HTR-8/SVneo (cell line): ENCODE data around the gene PSMB11.

Experiments used
- DNase-seq: peaks from one replicate; pipeline ENCODE4 v3.0.0; 2011; ENCODE audit warnings: low spot score, mixed read lengths; ENCODE audit not compliant: insufficient read length
- FAIRE-seq: peaks from 2 replicates; lab custom pipeline; 2011; peaks lifted over from hg19 to GRCh38; lab: Jason Lieb, UNC

PSMB11 gene

GRCh38 chr14:23035303-23036144, 6.5 kb upstream of the PSMB11 start:
- DNase-seq (no peak), FAIRE-seq (no peak)

GRCh38 chr14:23040100-23040499, 1.9 kb upstream of the PSMB11 start:
- DNase-seq (no peak), FAIRE-seq (no peak)

GRCh38 chr14:23041729-23042128, 283 bp upstream of the PSMB11 start:
- FAIRE-seq, result no peak

GRCh38 chr14:23043145-23043544, 1.1 kb downstream of the PSMB11 start:
- DNase-seq (no peak), FAIRE-seq (no peak)

More at GRCh38 chr14:23041729-23042128, 283 bp upstream of the PSMB11 start:
- DNase-seq, result no peak

- FAIRE-seq, result no peak
Measured at GRCh38 chr14:23043754-23044153, 1.7 kb downstream of the PSMB11 start.

GRCh38 chr14:23044840-23045239, 2.8 kb downstream of the PSMB11 start:
- DNase-seq (no peak), FAIRE-seq (no peak)

More at GRCh38 chr14:23043754-23044153, 1.7 kb downstream of the PSMB11 start:
- DNase-seq, result no peak

GRCh38 chr14:23045419-23046357, 3.7 kb downstream of the PSMB11 start:
- no peak for FAIRE-seq
- DNase-seq, result no peak

- DNase-seq (no peak), FAIRE-seq (no peak)
Measured at GRCh38 chr14:23047034-23047634, 5.1 kb downstream of the PSMB11 start.

- FAIRE-seq (no peak), DNase-seq (no peak)
Measured at GRCh38 chr14:23047751-23048693, 6.0 kb downstream of the PSMB11 start.

GRCh38 chr14:23049011-23049410, 7.0 kb downstream of the PSMB11 start:
- FAIRE-seq (no peak), DNase-seq (no peak)

- no peak for DNase-seq
- FAIRE-seq, result no peak
Measured at GRCh38 chr14:23051141-23052057, 9.4 kb downstream of the PSMB11 start.

GRCh38 chr14:23052182-23052623, 10.2 kb downstream of the PSMB11 start:
- DNase-seq (no peak), FAIRE-seq (no peak)

GRCh38 chr14:23052671-23053070, 10.7 kb downstream of the PSMB11 start:
- no peak for FAIRE-seq
- no peak for DNase-seq

- no peak for FAIRE-seq
- no peak for DNase-seq
Measured at GRCh38 chr14:23053426-23053825, 11.4 kb downstream of the PSMB11 start.

- FAIRE-seq (no peak), DNase-seq (no peak)
Measured at GRCh38 chr14:23054000-23054811, 12.2 kb downstream of the PSMB11 start.

- FAIRE-seq, result no peak
- no peak for DNase-seq
Measured at GRCh38 chr14:23055147-23055550, 13.1 kb downstream of the PSMB11 start.

- FAIRE-seq (no peak), DNase-seq (no peak)
Measured at GRCh38 chr14:23055621-23056144, 13.7 kb downstream of the PSMB11 start.
